Activated T-cell treated with anti-CD3 and anti-CD28 coated beads, Interleukin-2, amount 50 U/mL, for 1 hour (primary cell): Measurements from ENCODE around the gene ZSWIM3.
A peak's percentile ranks its signal among the peaks of the same experiment; 100 is the strongest.

Experiments
- DNase-seq: peaks from one replicate; pipeline ENCODE4 v3.0.0-alpha.2; 2020

ZSWIM3 gene

DNA sequence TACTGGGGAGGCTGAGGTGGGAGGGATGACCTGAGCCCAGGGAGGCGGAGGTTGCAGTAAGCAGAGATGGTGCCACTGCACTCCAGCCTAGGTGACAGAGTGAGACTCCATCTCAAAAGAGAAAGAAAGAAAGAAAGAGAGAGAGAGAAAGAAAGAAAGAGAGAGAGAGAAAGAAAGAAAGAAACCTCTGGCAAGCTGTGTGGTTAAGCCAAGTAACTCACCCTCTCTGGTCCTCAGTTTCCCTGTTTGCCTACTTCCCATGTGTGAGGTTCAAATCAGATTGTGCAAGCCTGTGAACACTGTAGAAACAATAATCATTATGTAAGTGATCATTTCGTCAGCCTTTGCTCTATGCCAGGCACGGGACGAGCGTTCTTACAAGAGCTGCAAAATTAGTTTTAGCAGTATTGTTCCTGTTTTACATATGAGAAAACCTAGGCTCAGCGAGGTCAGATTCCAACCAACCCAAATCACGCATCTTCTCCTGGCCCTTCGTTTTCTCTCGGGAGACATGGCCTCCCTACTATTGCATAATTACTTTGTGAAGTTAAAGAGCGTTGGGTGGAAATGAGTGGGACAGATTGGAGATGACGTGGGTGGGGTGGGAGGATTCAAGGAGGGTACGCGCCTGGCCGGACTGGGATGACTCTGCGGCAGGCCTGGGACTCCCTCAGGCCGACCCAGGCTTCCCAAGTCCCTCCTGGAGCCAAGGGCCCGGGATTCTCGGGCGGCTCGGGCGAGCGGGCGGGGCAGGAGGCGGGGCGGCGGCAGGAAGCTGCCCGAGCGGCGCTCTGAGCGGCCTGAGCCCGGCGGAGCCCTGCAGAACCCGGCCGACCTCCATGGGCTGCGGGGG, 24.2 kb upstream of the ZSWIM3 start, which contains the start of gene SNX21:
Gene SNX21 (plus strand): TSS at position 770 of the 853 bp plus-strand sequence. CDS start 121 bp downstream, outside the sequence.
- peak; percentile 44 for DNase-seq

GRCh38 chr20:45833883-45834796, 23.3 kb upstream of the ZSWIM3 start:
- peak; percentile 64 for DNase-seq

GRCh38 chr20:45834797-45835161, 22.6 kb upstream of the ZSWIM3 start:
- no peak for DNase-seq

- DNase-seq: no peak
Observed at GRCh38 chr20:45835329-45835765, 22.1 kb upstream of the ZSWIM3 start.

GRCh38 chr20:45835825-45836224, 21.6 kb upstream of the ZSWIM3 start:
- DNase-seq: no peak

DNA sequence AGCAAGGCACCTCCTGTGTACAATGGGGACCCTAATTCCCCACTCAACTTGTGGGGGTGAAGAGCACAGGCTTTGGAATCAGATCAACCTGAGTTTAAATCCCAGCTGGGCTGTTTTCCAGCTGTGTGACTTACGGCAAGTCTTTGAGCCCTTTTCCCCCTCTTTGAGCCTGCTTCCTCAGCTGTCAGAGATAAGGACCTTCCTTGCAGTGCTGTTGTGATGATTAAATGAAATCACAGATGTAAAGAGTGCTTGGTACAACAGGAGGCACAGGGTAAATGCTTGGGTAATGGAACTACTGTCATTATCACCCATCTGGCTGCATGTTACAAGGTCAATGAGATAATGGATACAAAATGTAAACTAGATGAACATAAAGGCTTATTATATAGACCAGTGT, 20.6 kb upstream of the ZSWIM3 start:
- DNase-seq: no peak

- no peak for DNase-seq
Observed at GRCh38 chr20:45840700-45841198, 16.7 kb upstream of the ZSWIM3 start.

GRCh38 chr20:45841407-45842129, 15.8 kb upstream of the ZSWIM3 start:
- no peak for DNase-seq

DNA sequence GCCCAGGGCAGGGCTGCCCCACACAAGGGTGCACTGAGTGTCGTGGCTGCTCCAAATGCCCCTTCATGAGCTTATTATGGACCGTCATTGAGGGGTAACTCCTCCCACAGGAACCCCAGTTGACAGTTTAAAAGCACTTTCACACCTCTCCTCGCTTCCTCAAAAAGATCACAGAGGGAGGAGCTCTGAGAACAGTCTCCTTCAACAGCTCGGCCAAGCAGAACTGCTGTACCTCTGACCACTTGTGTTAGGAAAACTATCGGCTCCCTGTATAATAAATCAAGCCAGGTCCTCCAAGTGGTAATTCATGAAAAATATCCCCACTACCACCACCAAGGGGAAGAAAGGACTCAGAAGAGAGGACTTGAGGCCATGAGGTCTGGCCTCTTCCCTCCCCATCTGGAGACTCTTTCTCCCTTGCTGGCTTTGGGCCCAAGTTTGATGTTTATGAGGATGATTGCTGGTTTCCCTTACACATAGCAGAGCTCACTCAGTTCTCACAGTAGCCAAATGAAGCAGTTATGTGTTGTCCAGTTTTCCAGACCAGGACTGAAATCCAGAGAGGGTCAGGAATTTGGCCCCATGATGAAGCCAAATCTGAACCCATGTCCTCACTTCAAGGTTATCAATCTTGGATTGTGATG, 15.1 kb upstream of the ZSWIM3 start:
- no peak for DNase-seq

- no peak for DNase-seq
Observed at GRCh38 chr20:45843506-45843905, 13.9 kb upstream of the ZSWIM3 start.

GRCh38 chr20:45845452-45845851, 12.0 kb upstream of the ZSWIM3 start:
- no peak for DNase-seq

- no peak for DNase-seq
Observed at GRCh38 chr20:45848421-45848820, 9.0 kb upstream of the ZSWIM3 start.

DNA sequence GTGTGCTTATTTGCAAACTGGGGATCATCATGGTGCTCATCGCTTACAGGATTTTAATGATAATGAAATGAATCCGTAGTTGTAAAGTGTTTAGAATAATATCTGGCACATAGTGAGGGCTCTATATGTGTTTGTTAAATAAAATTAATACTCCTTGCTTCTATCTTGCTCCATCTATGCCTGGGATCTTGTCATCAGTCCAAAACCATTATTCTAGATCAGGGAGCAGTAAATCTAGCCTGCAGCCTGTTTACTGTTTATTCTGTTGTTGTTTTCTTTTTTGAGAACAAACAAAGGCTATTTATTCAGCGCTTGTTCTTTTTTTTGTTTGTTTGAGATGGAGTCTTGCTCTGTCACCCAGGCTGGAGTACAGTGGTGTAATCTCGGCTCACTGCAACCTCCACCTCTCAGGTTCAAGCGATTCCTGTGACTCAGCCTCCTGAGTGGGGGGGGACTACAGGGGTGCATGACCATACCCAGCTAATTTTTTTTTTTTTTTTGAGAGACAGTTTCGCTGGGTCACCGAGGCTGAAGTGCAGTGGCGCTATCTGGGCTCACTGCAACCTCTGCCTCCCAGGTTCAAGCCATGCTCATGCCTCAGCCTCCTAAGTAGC, 8.3 kb upstream of the ZSWIM3 start:
- DNase-seq: no peak

GRCh38 chr20:45850238-45850637, 7.2 kb upstream of the ZSWIM3 start:
- DNase-seq: no peak

- DNase-seq: no peak
Observed at GRCh38 chr20:45850926-45851325, 6.5 kb upstream of the ZSWIM3 start.

GRCh38 chr20:45851501-45851900, 5.9 kb upstream of the ZSWIM3 start:
- no peak for DNase-seq

DNA sequence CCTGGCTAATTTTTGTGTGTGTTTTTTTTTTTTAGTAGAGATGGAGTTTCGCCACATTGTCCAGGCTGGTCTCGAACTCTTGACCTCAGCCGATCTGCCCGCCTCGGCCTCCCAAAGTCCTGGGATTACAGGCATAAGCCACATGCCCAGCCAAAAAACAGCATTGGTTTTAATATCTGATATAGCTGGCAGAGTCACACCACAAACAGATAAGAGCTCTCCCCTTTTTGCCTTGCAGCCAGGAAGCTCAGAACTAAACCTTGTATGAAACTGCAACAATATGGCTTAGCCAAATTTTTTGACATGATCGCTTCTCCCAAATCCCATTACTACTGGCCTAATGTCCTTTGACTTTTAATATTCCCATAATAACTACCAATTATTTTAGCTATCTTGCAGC, 5.1 kb upstream of the ZSWIM3 start:
- DNase-seq: no peak

GRCh38 chr20:45853484-45853883, 3.9 kb upstream of the ZSWIM3 start:
- DNase-seq: no peak

DNA sequence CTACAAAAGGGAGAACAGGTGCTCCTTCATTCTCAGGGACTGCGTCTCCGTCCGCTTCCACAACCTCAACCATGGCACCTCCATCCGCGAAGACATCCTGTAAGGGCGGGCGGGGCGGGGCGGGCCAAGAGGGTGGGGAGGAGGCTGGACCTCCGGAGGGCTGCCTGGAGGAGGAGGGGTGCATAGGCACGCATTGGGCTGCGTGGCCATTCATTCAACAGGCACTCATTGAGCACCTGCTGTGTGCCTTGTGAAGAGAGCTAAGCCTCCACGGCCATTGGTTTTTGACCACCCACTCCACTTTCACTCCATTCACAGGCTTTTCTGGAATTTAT, 435 bp downstream of the ZSWIM3 start:
- no peak for DNase-seq

DNA sequence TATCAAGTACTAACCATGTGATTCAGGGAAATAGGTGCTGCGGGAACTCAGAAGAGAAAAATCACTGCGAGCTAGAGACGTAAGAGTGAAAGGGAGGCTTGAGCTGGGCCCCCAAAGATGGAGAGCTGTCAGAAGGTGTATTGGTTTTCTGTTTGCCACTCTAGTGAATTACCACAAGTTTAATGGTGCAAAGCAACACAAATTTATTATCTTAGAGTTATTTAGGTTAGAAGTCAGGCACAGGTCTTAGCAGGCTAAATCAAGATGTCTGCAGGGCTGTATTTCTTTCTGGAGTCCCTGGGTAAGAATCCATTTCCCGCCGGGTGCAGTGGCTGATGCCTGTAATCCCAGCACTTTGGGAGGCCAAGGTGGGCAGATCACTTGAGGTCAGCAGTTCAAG, 2.5 kb downstream of the ZSWIM3 start:
- DNase-seq: no peak

GRCh38 chr20:45860560-45861220, 3.3 kb downstream of the ZSWIM3 start:
- DNase-seq: no peak
